Endodermal cell (in vitro differentiated cells): Measurements from ENCODE around the gene SOX10. TPM values are rescaled to one million over a fixed set of nuclear protein-coding genes. Genes with fewer than 3 reads are reported as not detected.

Experiments
- DNase-seq: peaks from one replicate; pipeline ENCODE4 v3.0.0-alpha.2; 2017
- H3K27ac ChIP-seq: 2 replicates; pipeline ENCODE4 v1.5.1; 2013; ENCODE audit warnings: mild to moderate bottlenecking, low read depth, low read length, moderate library complexity
- H3K27me3 ChIP-seq: 2 replicates; pipeline ENCODE4 v1.6.1; 2013; ENCODE audit warnings: mild to moderate bottlenecking, low read length, moderate library complexity; ENCODE audit not compliant: insufficient read depth, control insufficient read depth, poor library complexity, severe bottlenecking
- H3K36me3 ChIP-seq: 2 replicates; pipeline ENCODE4 v1.7.0; 2013; ENCODE audit warnings: mild to moderate bottlenecking, low read length, moderate library complexity; ENCODE audit not compliant: control insufficient read depth, insufficient read depth
- H3K4me1 ChIP-seq: one replicate; pipeline ENCODE4 v1.7.0; 2013; ENCODE audit warnings: low read length; ENCODE audit not compliant: control insufficient read depth, insufficient read depth
- H3K4me3 ChIP-seq: 2 replicates; pipeline ENCODE4 v1.5.1; 2013; ENCODE audit warnings: mild to moderate bottlenecking, low read length, moderate library complexity
- H3K9ac ChIP-seq: 2 replicates; pipeline ENCODE4 v1.6.1; 2013; ENCODE audit warnings: mild to moderate bottlenecking, low read length, moderate library complexity; ENCODE audit not compliant: poor library complexity, severe bottlenecking; ENCODE audit errors: extremely low read depth
- H3K9me3 ChIP-seq: 2 replicates; pipeline ENCODE4 v1.6.1; 2013; ENCODE audit warnings: mild to moderate bottlenecking, low read length, moderate library complexity; ENCODE audit not compliant: control insufficient read depth
- H3K27ac Mint-ChIP-seq: 2 replicates; pipeline ENCODE4 v1.8.0; 2020; ENCODE audit warnings: mixed read lengths
- H3K27me3 Mint-ChIP-seq: 2 replicates; pipeline ENCODE4 v1.8.0; 2021; ENCODE audit warnings: mild to moderate bottlenecking, mixed read lengths; ENCODE audit not compliant: insufficient read depth
- H3K36me3 Mint-ChIP-seq: 2 replicates; pipeline ENCODE4 v1.8.0; 2020; ENCODE audit warnings: low read depth, mixed read lengths
- H3K4me1 Mint-ChIP-seq: 2 replicates; pipeline ENCODE4 v1.8.0; 2020; ENCODE audit warnings: mixed read lengths
- H3K4me3 Mint-ChIP-seq: 2 replicates; pipeline ENCODE4 v1.8.0; 2020; ENCODE audit warnings: mild to moderate bottlenecking, moderate library complexity, mixed read lengths
- H3K9me3 Mint-ChIP-seq: 2 replicates; pipeline ENCODE4 v1.8.0; 2020; ENCODE audit warnings: mild to moderate bottlenecking, mixed read lengths
- CTCF ChIP-seq: fragments of 200-600 bp; sonication (generic); conservative IDR thresholded peaks from 2 replicates; pipeline ENCODE4 v1.5.0; 2021; ENCODE audit warnings: antibody characterized with exemption, mild to moderate bottlenecking
- WGBS, 2 experiments: methylation state at CpG; one replicate each; pipeline versions ENCODE4 v1.1.5 to v1.1.7; 2013; ENCODE audit warnings: missing lambda C conversion rate in 2 of 2, mixed read lengths in 1 of 2; ENCODE audit not compliant: insufficient coverage in 1 of 2, insufficient read length in 1 of 2; 5-methylcytosine and 5-hydroxymethylcytosine counted together
- total RNA-seq, 2 donors: library from RNA; stranded (reverse); fragmentation: NEBNext Ultra II Directional in 1 of 2; extraction: Animal tissue kit (Norgen Biotek cat#: 25700) in 1 of 2; gene quantifications; 2 replicates in 1 of 2; 3 replicates in 1 of 2; pipeline ENCODE4 v1.2.1, GENCODE V29; 2021

The SOX10 gene
- total RNA-seq, 2 donors from 2014 or later, result 11.2 to 13.4 TPM

DNA sequence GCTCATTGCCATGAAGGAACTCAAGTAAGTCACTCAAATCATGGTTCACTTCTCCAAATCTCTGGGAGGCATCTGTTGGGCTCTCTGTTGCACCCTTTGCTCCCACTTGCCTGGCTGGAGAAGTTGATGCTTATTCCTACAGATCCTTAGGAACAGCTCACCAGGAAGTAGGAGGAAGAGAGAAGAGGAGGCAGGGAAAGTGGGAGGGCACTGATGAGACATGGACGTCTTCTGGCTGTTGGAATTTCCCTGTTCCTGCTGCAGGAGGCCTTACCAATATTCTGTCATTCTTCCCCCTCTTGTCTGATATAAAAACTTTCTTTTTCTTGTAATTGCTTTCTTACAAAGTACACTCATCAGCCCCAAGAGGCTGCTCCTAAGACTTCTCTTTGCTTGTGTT, 17.2 kb downstream of the SOX10 start:
- WGBS, 2 experiments, result 77% methylated on average over 1 of the region's 1 CpG; no CpG with 5 or more reads in 1 of the 2 experiments
- no peak for TF ChIP-seq CTCF
- H3K27me3 Mint-ChIP-seq, result no peaks in the 10 kb centered on the region
- peaks cover 34% of the 10 kb centered on the region for H3K36me3 ChIP-seq
- no peak overlapping the region for H3K9ac ChIP-seq
- H3K27ac ChIP-seq, result no peak overlapping the region
- H3K9me3 ChIP-seq, result no peaks in the 10 kb centered on the region
- H3K4me3 Mint-ChIP-seq, result no peak overlapping the region
- DNase-seq, result no peak
- no peaks in the 10 kb centered on the region for H3K9me3 Mint-ChIP-seq
- no peaks in the 10 kb centered on the region for H3K27me3 ChIP-seq
- no peak overlapping the region for H3K27ac Mint-ChIP-seq
- peaks cover 12% of the 10 kb centered on the region for H3K4me1 ChIP-seq
- H3K4me1 Mint-ChIP-seq, result peaks cover 8% of the 10 kb centered on the region
- peaks cover 48% of the 10 kb centered on the region for H3K36me3 Mint-ChIP-seq
- H3K4me3 ChIP-seq, result no peak overlapping the region

- Mint-ChIP-seq H3K27me3 (no peaks in the 10 kb centered on the region), H3K36me3 (peaks cover 58% of the 10 kb centered on the region), H3K27ac (peak overlapping the region; percentile 76), H3K4me1 (no peaks in the 10 kb centered on the region), H3K9me3 (no peaks in the 10 kb centered on the region), H3K4me3 (no peak overlapping the region)
- H3K4me3 ChIP-seq, result no peak overlapping the region
- H3K9me3 ChIP-seq, result no peaks in the 10 kb centered on the region
- H3K27ac ChIP-seq, result no peak overlapping the region
- WGBS, 2 experiments, result 91 to 93% methylated on average over 6 to 9 of the region's 9 CpGs
- no peaks in the 10 kb centered on the region for H3K27me3 ChIP-seq
- H3K9ac ChIP-seq, result no peak overlapping the region
- DNase-seq, result no peak
- TF ChIP-seq CTCF, result no peak
- peaks cover 44% of the 10 kb centered on the region for H3K36me3 ChIP-seq
- H3K4me1 ChIP-seq, result peaks cover 4% of the 10 kb centered on the region
Measured at GRCh38 chr22:37965940-37966664, 18.3 kb downstream of the SOX10 start.

GRCh38 chr22:37961062-37961461, 23.3 kb downstream of the SOX10 start:
- Mint-ChIP-seq H3K4me3 (no peak overlapping the region), H3K9me3 (no peaks in the 10 kb centered on the region), H3K36me3 (peaks cover 65% of the 10 kb centered on the region), H3K4me1 (no peaks in the 10 kb centered on the region), H3K27me3 (no peaks in the 10 kb centered on the region), H3K27ac (no peak overlapping the region)
- Histone ChIP-seq H3K36me3 (peaks cover 62% of the 10 kb centered on the region), H3K9ac (no peak overlapping the region), H3K27ac (no peak overlapping the region), H3K27me3 (no peaks in the 10 kb centered on the region), H3K9me3 (peaks cover 6% of the 10 kb centered on the region), H3K4me3 (no peak overlapping the region), H3K4me1 (no peaks in the 10 kb centered on the region)
- WGBS, 2 experiments, result 67 to 94% methylated on average over 1 to 4 of the region's 4 CpGs
- no peak for TF ChIP-seq CTCF
- no peak for DNase-seq
